NT2/D1 (cell line): ENCODE results near the gene TFPI.
"Not testable (repeated sequence)": the region's sequence is repeated elsewhere in the genome, so short reads cannot be mapped to it uniquely, and the experiment has no call there.

ENCODE experiments used
- DNase-seq: peaks from one replicate; pipeline ENCODE4 v3.0.0-alpha.2; 2011; ENCODE audit warnings: low read depth, low spot score
- H3K27me3 ChIP-seq: 2 replicates; pipeline ENCODE4 v1.6.0; 2011; ENCODE audit warnings: mild to moderate bottlenecking; ENCODE audit not compliant: insufficient read length, insufficient read depth
- H3K36me3 ChIP-seq: 2 replicates; pipeline ENCODE4 v1.6.1; 2011; ENCODE audit warnings: mild to moderate bottlenecking, low read length, mixed read lengths; ENCODE audit not compliant: insufficient read depth, insufficient read length
- H3K4me1 ChIP-seq: 2 replicates; pipeline ENCODE4 v1.5.1; 2011; ENCODE audit not compliant: insufficient read depth, insufficient read length
- H3K4me3 ChIP-seq: 2 replicates; pipeline ENCODE4 v1.5.1; 2011; ENCODE audit warnings: low read depth; ENCODE audit not compliant: insufficient read length
- H3K9ac ChIP-seq: 2 replicates; pipeline ENCODE4 v1.6.0; 2011; ENCODE audit warnings: low read depth; ENCODE audit not compliant: insufficient read length
- H3K9me3 ChIP-seq: 2 replicates; pipeline ENCODE4 v1.5.1; 2011; ENCODE audit warnings: mild to moderate bottlenecking, low read length; ENCODE audit not compliant: insufficient read depth
- SUZ12 ChIP-seq: IDR thresholded peaks from 2 replicates; pipeline ENCODE4 v1.6.1; 2011; ENCODE audit not compliant: insufficient read length, insufficient read depth; ENCODE audit errors: extremely low read depth
- YY1 ChIP-seq: IDR thresholded peaks from 2 replicates; pipeline ENCODE4 v1.6.1; 2011; ENCODE audit not compliant: insufficient read length, insufficient read depth
- ZNF274 ChIP-seq: IDR thresholded peaks from 2 replicates; pipeline ENCODE4 v1.6.1; 2011; ENCODE audit warnings: mild to moderate bottlenecking, low read depth, low read length

The TFPI gene

GRCh38 chr2:187569042-187569441 is 14.8 kb upstream of the TFPI start:
- no peak for DNase-seq
- Histone ChIP-seq H3K9ac (no peak overlapping the region), H3K4me3 (no peak overlapping the region), H3K27me3 (no peaks in the 10 kb centered on the region), H3K36me3 (no peaks in the 10 kb centered on the region), H3K4me1 (no peaks in the 10 kb centered on the region), H3K9me3 (no peaks in the 10 kb centered on the region)
- TF ChIP-seq YY1 (no peak), SUZ12 (no peak), ZNF274 (no peak)

GRCh38 chr2:187567126-187567525 is 12.9 kb upstream of the TFPI start:
- TF ChIP-seq ZNF274 = no peak
- no peak for TF ChIP-seq YY1
- no peak for TF ChIP-seq SUZ12
- no peak overlapping the region for H3K4me3 ChIP-seq
- H3K36me3 ChIP-seq = no peaks in the 10 kb centered on the region
- no peaks in the 10 kb centered on the region for H3K9me3 ChIP-seq
- H3K27me3 ChIP-seq = no peaks in the 10 kb centered on the region
- DNase-seq = no peak
- no peaks in the 10 kb centered on the region for H3K4me1 ChIP-seq
- H3K9ac ChIP-seq = no peak overlapping the region

- no peak for DNase-seq
- no peak for TF ChIP-seq ZNF274
- TF ChIP-seq YY1 = no peak
- no peak for TF ChIP-seq SUZ12
- Histone ChIP-seq H3K36me3 (no peaks in the 10 kb centered on the region), H3K4me3 (no peak overlapping the region), H3K9me3 (no peaks in the 10 kb centered on the region), H3K27me3 (no peaks in the 10 kb centered on the region), H3K9ac (no peak overlapping the region), H3K4me1 (no peaks in the 10 kb centered on the region)
These were observed 12.5 kb upstream of the TFPI start for GRCh38 chr2:187566712-187567111.

GRCh38 chr2:187566266-187566665 is 12.0 kb upstream of the TFPI start:
- Histone ChIP-seq H3K9ac (no peak overlapping the region), H3K9me3 (no peaks in the 10 kb centered on the region), H3K36me3 (no peaks in the 10 kb centered on the region), H3K27me3 (no peaks in the 10 kb centered on the region), H3K4me3 (no peak overlapping the region), H3K4me1 (no peaks in the 10 kb centered on the region)
- TF ChIP-seq SUZ12 (no peak), ZNF274 (no peak), YY1 (no peak)
- no peak for DNase-seq

GRCh38 chr2:187565618-187566017 is 11.4 kb upstream of the TFPI start:
- DNase-seq, H3K4me3 ChIP-seq, H3K36me3 ChIP-seq, H3K9ac ChIP-seq, H3K9me3 ChIP-seq, H3K4me1 ChIP-seq, H3K27me3 ChIP-seq: not testable (repeated sequence)

GRCh38 chr2:187556493-187556892 is 2.3 kb upstream of the TFPI start:
- H3K27me3 ChIP-seq, H3K36me3 ChIP-seq, H3K4me1 ChIP-seq, H3K9ac ChIP-seq, DNase-seq, H3K4me3 ChIP-seq: not testable (repeated sequence)
- H3K9me3 ChIP-seq = peaks cover 12% of the 10 kb centered on the region

GRCh38 chr2:187554704-187555082 is 458 bp upstream of the TFPI start:
- H3K9me3 ChIP-seq = peaks cover 12% of the 10 kb centered on the region
- H3K4me3 ChIP-seq = no peak overlapping the region

More at GRCh38 chr2:187554704-187555082, 458 bp upstream of the TFPI start:
- no peak for DNase-seq
- H3K36me3 ChIP-seq = no peaks in the 10 kb centered on the region
- TF ChIP-seq SUZ12 = no peak
- no peak for TF ChIP-seq YY1
- no peak for TF ChIP-seq ZNF274
- no peaks in the 10 kb centered on the region for H3K4me1 ChIP-seq
- H3K9ac ChIP-seq = no peak overlapping the region
- H3K27me3 ChIP-seq = no peaks in the 10 kb centered on the region
